Stimulated activated naive CD4-positive, alpha-beta T cell (primary cell): ENCODE measurements around the gene PPP1R12C.

Experiments used
- DNase-seq, 6 experiments: peaks; one replicate each; lab custom pipeline; 2025; lab: John Stamatoyannopoulos, UW

The PPP1R12C gene

DNA sequence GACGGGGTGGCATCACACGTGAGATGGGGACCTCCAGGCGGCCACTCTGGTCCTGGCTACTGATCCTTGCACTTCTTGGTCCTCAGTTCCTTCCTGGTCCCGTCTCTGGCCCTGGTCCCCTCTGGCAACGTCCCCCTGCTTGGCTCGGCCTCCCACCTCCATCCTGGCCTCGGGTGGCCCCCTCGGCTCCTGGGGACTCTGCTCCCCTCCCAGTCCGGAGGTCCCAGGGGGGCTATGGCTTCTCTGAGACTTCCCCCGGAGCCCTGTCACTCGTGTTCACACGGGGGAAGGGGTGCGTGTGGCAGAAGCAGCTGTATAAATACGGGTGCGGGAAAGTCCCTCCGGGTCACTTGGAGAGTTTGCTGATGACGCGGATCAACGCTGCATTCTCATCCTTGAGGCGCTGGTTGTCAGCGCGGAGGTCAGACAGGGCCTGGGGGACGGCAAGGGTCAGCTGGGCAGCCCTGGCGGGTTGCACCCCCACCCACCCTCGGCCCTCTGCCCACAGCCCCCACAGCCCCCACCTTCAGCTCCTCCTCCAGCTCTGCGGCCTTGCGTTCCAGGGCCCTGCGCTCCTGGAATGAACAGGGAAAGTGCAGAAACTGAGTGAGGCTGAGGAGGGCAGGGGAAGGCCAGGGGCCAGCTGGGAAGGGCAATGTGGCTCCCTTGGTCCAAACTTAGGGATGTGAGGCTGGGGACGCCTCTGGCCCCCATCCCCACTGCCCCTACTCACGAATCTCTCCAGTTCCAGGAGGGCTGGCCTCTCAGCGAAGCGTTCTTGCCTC is 26.1 kb downstream of the PPP1R12C start:
- no peak for DNase-seq

DNA sequence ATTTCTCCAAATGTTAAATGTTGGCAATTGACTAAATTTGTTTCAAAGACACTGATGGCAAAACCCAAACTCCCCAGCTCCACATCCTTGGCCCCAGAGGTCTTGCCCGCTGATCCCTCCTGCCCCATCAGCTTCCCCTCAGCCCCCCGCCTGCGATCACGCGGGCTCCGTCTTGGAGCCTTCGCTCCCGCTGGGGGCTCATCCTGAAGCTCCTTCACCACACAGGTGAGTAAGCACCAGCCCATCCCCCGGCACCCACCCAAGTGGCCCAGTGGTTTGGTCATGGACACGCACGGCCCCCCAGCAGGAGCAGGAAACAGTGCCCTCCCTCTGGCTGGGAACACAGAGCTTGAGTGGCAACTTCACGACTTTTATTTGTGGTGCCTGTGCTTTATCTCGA is 26.9 kb downstream of the PPP1R12C start:
- no peak for DNase-seq

DNA sequence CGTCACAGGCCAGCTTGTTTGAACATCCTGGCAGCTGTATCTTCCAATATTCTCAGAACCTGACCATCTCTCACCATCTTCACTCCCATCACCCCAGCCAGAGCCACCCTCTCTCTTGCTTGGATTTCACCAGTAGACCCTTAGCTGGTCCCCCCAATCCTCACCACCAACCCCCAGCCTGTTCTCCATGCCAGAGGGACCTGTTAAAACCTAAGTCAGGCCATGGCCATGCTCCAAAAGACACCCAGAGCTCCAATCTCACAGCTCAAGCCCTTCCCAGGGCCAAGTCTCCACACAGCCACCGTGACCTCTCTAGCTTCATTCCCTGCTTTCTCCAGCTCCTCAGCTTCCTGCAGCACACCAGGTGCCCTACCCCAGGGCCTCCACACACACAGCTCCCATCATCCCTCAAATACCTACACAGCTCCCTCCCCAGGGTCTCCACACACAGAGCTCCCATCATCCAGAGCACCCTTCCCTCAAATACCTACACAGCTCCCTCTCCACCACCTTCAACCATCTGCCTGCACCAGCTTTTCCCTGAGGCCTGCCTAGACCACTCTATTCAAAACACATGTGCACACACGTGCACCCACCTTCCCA is 28.0 kb downstream of the PPP1R12C start:
- DNase-seq = no peak

DNA sequence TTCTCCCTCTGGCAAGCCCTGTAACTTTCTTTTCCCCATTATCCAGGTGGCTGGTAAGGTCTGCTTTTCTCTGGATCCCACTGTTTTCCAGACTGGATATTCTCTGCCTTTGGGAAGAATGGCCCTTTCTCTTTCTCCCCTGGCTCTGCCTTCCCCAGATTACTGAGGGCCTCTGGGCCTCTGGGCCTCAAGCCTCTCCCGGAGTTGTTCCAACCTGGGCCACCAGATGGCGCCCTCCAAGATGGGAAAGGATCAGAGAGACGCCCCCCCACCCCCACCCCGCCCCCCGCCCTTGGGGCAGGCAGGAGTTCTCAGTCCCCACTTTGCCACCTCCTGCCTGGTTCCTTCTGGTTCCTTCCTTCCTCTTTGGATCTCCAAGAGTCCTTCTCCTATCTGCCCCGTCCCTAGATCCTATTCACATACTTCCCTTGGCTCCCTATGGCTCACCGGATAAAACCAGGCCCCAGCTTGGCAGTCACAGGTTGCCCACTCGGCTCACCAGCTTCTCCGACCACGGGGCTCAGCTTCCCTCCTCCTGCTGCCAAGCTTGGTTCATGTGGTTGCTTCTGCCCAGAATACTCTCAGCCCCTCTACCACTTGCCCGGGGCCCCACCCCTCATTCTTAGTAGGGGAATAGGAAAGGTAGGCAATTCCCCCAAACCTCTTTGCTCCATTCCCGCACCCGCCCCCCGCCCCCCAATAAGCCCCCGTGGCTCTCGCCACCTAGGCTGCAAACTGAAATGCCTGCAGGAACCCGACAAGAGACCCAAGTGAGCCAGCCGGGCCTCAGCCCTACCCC is 28.7 kb downstream of the PPP1R12C start:
- peak; percentile 22 to 76 (median 68) for DNase-seq

DNA sequence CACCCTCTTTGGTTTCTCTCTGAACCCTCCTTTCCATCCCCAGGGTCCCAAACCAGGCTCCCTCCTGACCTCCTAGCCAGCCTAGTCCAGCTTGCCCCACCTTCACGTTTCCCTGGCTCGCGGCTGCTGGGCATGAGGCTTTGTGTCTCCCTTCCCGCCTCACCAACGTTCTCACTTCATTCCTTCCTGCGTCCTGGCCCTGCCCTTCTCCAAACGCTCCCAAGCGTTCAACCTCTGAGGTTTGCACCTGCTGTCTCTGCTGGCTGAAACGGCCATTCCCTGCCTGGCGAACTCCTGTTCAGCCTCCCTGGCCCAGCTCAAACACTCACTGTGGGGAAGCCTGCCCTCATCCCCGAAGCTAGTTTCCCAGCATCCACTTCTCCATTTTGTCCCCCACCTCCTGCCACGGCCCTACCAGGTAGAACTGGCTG is 29.4 kb downstream of the PPP1R12C start:
- DNase-seq = no peak

DNA sequence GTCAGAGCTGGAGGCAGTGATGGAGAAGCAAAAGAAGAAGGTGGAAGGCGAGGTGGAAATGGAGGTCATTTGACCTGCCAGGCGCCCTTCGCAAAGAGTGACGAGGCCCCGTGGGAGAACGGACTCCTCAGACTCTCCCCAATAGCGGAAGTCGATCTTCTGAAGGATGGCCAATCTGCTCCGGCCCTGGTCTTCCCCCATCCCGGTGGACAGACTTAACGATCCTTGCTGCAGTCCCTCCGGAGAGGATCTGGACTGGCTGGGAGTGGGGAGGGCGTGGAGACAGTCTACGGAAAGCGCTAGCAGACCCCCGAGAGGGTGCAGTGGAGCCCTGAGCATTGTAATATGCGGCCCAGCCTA is 29.9 kb downstream of the PPP1R12C start:
- DNase-seq = no peak

DNA sequence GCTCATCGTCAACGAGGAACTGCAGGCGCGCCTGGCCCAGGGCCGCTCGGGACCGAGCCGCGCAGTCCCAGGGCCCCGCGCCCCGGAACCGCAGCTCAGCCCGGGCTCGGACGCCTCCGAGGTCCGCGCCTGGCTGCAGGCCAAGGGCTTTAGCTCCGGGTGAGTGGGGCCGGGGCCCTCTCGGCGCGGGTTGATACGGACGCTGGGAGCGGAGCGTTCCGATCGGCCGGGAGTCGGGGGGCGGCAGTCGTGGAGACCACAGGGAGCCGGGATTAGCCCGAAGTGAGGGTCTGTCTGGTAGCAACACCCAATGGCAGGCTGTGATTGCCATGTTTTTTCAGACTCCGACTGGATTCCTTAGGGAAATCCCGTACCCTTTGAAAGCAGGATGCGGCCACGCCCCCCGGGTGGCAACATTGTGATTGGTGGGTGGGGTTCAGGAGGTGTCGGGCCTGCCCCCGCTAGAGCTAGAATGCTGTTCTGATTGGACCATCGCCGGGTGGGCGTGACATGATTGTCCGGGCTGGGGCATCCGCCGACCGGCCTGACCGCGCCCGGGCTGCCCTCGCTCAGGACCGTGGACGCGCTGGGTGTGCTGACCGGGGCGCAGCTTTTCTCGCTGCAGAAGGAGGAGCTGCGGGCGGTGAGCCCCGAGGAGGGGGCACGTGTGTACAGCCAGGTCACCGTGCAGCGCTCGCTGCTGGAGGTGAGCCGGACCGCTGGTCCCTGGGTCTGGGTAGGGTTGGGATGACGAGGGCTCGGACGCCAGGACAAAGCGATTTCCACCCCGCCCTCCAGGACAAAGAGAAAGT is 30.5 kb downstream of the PPP1R12C start:
- DNase-seq = peak in 5 of 6 experiments; percentile 3 to 45 (median 31)

DNA sequence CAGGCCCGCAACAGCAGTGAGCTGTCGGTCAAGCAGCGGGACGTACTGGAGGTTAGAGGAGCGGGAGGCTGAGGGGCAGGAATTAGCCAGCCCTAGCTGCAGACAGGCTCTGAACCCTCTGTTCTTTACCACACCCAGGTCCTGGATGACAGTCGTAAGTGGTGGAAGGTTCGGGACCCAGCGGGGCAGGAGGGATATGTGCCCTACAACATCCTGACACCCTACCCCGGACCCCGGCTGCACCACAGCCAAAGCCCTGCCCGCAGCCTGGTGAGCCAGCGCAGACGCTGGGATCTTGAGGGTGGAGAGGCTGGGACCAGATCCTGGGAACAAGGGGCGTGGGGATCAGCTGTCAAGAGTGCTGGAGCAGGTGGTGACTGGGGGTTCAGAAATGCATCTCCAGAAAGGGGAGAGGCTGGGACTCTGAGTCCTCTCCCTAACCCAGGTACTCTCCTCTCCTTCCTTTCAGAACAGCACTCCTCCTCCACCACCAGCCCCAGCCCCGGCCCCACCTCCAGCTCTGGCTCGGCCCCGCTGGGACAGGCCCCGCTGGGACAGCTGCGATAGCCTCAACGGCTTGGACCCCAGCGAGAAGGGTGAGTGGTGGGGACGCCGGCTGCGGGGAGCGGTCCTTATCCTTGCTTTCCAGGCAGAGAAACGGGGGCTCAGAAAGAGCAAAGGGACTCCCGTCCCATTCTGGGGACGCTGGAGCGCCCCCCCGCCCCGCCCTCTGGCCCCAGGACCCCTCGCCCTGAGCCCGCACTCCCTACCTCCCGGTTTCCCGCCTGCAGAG is 31.3 kb downstream of the PPP1R12C start:
- peak in 1 of 6 experiments; percentile 23 for DNase-seq

DNA sequence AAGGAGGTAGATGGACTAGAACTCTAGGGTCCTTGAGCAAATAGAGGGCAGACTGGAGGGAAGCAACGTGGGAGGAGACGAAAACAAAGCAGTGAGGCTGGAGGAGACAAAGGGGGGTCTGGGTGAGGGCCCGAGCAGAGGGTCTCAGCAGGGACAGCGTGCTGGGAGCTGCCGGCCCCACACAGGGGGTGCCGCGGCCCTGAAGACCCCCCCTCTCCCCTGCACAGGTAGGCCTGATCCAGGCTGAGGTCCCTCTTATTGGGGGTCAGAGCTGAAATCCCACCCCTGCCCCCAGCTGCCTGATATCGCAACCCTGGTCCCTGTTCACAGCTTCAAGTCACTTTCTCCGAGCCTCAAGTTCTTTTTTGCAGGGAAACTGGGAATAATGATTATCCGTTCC is 33.0 kb downstream of the PPP1R12C start:
- DNase-seq = no peak

DNA sequence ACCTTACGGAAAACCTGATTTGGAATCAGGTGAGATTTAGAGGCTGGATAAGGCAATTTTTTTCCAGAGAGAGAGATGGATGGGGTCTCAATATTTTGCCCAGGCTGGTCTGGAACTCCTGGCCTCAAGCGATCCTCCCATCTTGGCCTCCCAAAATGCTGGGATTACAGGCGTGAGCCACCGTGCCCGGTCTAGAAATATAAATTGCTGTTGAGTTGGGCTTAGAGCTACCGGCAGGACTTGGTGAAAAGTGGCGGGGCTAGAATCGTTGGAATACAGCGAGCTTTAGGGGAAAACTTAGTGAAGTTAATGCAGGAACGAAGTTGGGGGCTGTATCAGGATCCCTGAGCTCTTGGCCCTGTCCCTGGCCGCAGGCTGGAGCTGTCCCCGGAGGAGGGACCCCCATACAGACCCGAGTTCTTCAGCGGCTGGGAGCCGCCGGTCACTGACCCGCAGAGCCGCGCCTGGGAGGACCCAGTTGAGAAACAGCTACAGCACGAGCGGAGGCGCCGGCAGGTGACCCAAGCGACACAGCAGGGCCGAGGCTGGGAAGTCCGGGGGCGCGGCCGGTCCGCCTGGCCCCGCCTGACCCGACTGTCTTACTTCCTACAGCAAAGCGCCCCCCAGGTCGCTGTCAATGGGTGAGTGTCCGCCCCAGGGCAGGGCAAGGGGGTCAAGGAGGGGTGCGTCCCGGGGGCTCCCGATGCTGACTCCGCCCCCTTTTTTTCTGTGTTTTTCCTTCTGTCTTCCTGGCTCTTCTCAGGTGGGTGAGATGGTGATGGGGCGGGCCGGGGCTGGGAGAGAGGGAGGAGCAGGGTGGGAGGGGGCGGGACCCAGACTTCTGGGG is 34.2 kb downstream of the PPP1R12C start:
- DNase-seq = no peak

DNA sequence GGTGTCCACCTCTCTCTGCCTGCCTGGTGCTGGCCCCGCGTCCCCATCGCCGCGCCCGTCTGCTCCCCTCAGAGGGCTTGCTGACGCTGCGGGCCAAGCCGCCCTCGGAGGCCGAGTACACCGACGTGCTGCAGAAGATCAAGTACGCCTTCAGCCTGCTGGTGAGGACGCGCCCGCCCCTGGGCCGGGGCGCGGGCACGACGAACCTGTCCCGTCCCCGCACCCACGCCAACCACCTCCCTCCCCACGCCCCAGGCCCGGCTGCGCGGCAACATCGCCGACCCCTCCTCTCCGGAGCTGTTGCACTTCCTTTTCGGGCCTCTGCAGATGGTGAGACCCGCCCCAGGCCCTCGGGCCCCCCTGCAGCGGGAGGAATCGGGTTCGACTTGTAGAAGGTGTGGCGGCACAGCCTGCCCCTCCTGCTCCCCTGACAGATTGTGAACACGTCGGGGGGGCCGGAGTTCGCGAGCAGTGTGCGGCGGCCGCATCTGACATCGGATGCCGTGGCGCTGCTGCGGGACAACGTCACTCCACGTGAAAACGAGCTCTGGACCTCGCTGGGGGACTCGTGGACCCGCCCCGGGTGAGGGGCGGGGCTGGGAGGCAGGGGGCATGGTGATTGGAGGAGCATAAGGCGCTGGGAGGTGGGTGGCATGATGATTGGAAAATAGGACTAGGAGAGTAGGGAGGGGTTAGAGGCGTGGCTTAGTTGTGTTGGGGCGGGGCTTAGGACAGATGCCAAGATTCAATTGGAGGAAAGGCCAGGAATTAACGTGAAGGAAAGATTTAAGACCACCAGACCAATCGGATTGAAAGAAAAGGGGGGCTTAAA is 35.2 kb downstream of the PPP1R12C start:
- DNase-seq = peak in 3 of 6 experiments; percentile 28 to 48 (median 44)

DNA sequence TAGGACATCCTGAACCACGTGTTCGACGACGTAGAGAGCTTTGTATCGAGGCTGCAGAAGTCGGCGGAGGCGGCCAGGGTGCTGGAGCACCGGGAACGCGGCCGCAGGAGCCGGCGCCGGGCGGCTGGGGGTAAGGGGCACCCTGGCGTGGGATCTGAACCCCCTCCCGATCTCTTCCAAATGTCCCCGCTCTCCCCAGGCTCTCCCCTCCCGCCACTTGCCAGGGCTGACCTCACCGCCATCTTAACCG is 35.7 kb downstream of the PPP1R12C start:
- no peak for DNase-seq

DNA sequence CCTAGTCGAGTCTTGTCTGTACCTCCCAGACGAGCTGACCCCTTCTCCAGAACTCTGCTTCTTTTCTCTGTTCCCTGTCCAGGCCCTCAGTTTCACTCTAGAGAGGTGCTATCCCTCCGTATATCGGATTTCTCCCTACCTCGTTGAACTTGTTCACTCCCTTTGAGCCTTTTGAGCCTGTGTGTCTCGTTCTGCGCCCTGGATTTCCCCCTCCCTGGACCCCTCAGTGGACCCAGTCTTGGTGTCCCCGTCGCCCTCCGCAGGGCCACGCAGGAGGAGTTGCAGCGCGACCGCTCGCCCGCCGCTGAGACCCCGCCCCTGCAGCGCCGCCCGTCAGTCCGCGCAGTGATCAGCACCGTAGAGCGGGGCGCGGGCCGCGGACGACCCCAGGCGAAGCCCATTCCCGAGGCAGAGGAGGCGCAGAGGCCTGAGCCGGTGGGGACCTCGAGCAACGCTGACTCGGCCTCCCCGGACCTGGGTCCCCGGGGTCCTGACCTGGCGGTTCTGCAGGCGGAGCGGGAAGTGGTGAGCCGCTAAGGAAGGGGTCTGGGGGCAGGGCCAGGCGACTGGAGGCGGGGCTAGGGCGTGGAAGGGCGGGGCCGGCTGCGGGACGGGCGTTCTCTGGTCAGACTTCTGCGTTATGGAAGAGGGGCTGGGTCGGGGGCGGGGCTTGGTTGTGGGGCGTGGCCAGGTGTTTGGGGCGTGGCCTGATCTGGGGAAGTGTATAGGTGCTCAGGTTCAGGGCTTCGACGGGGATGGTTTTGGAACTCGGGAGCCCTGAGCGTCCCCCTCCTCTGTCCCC is 36.3 kb downstream of the PPP1R12C start:
- peak; percentile 73 to 85 (median 82) for DNase-seq

DNA sequence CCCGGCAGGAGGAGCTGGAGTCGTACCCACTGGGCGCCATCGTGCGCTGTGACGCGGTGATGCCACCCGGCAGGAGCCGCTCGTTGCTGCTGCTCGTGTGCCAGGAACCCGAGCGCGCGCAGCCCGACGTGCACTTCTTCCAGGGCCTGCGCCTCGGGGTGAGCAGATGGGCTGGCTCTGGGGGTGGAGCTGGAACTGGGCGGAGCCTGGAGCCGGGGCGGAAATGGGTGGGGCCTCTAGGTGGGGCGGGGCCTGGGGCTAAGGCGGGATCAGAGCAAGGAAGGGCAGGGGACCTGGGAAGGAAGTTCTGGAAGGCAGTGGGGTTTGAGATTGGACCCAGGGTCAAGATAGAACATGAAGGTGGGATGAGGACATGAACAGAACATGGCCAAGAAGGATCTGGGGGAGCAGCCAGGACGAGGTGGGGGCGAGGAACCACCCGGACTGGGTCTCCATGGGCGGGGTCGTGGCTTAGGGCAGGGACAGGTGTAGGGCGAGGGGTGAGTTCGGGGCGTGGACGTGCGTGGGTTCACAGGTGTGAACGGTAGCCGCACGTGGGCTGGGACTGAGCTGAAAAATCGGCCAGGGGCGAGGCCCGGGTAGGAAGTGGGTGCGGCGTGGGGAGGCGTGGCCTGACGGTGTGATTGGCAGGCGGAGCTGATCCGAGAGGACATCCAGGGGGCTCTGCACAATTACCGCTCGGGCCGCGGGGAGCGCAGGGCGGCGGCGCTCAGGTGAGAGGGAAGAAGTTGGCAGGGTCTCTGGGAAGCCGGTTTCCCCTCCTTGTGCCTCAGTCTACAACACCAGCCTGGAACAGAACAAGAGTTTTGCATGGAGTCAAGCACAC is 37.1 kb downstream of the PPP1R12C start:
- peak; percentile 12 to 59 (median 30) for DNase-seq

DNA sequence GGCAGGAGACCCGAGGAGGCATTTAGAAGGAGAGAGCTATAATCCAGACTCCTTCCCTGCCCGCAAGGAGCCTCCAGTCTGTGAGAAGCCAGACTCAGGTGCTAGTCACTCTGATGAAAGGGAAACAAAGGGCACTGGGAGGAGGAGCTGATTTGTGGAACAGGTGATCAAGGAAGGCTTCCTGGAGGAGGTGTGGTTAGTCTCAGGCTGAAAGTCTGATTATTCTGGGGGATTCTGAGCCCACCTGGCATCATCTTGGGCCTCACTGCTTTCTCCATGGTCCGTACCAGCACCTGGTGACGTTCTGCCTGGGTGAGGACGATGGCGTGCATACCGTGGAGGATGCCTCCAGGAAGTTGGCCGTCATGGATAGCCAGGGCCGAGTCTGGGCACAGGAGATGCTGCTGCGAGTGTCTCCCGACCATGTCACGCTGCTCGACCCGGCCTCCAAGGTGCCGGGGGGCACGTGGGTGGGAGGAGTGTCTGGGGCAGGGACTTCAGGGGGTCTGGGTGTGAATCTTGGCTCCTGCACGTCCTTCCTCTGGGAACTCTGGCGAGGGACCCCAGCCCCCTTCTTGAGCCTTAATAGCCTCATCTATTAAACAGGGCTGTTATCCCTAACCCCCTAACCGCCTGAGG is 37.9 kb downstream of the PPP1R12C start:
- DNase-seq = no peak

DNA sequence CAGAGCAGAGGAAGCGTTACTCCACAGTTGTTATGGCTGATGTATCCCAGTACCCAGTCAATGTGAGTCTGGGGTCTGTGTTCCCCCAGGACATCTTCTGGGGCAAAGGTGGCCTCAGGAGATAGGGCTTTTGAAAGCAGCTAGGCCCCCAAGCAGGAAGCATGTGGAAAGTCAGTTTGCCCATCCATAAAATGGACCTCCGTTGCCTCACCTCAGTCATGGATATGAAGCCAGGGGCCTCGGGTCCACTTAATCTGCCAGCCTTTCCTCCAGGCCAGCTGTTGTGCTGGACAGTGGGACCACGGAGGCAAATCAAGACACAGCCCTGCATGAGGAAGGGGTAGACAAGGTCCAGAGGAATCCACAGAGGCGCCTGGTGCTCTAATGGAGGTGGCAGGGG is 38.4 kb downstream of the PPP1R12C start:
- DNase-seq = no peak

DNA sequence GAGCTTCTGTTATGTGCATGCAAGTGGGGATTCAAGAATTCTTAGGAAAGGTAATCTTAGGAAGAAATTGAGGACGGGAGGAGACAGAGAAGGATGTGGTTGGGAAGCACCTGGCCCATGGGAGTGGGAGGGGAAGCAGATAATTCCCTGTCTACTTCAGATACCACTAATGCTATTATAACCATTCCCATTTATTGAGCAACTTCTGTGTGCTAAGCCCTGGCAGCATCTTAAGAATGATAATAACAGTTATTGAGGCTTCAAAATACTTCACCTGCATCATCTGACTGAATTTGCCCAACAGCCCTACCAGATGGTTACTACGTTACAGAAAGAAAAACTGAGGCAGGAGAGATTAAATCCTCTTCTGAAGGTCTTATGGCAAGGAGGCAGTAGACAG is 40.3 kb downstream of the PPP1R12C start:
- no peak for DNase-seq
